Hindlimb muscle (tissue), 1 donor: Measurements from ENCODE around the gene HOXC11. TPM values are rescaled to one million over a fixed set of nuclear protein-coding genes. Genes with fewer than 3 reads are reported as not detected.

Source experiments
- DNase-seq: peaks from one replicate; pipeline ENCODE4 v3.0.0-alpha.2; 2013
- polyA plus RNA-seq: library from polyadenylated mRNA; unstranded; fragments of 120-200 nt; gene quantifications from one replicate; pipeline ENCODE4 v1.2.1, GENCODE V29; 2013; ENCODE audit not compliant: insufficient read length

HOXC11 gene
- polyA plus RNA-seq, 1 donor, result 7.1 TPM

- DNase-seq, result peak; percentile 11
These were observed 25.9 kb downstream of the HOXC11 start for GRCh38 chr12:53998900-53999236.

- DNase-seq, result peak; percentile 89
These were observed 26.7 kb downstream of the HOXC11 start for GRCh38 chr12:53999559-54000115.

GRCh38 chr12:54000116-54001114 is 27.5 kb downstream of the HOXC11 start, which contains the start of gene HOXC9:
Gene HOXC9, plus strand, starts transcription at chr12:54000161. Its CDS starts 28 bp downstream, at chr12:54000189.
- DNase-seq, result no peak

GRCh38 chr12:54001283-54002187 is 28.6 kb downstream of the HOXC11 start:
- no peak for DNase-seq

- no peak for DNase-seq
These were observed 29.5 kb downstream of the HOXC11 start for GRCh38 chr12:54002278-54002914.

DNA sequence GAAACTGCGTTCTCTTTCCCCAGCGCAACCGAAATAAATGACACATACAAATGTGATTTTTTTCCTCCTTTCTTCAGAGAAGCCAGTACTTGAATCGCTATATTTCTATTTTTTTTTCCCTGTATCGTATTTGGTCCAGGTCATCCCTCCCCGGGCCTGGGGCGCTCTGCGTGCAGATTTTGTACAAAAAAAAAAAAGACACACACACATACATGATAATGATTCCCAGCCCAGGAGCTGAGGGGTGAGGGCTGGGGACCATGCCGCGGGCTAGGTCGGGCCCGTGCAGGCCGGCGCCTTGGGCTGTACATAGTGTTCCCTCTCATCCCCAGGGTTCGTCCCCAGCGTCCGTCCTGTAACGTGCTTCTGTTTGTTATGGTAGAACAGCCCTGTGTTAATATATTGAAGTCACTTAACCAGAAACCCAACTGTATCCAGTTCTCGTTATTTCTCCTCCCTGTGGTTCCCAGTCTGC is 30.0 kb downstream of the HOXC11 start:
- no peak for DNase-seq

DNA sequence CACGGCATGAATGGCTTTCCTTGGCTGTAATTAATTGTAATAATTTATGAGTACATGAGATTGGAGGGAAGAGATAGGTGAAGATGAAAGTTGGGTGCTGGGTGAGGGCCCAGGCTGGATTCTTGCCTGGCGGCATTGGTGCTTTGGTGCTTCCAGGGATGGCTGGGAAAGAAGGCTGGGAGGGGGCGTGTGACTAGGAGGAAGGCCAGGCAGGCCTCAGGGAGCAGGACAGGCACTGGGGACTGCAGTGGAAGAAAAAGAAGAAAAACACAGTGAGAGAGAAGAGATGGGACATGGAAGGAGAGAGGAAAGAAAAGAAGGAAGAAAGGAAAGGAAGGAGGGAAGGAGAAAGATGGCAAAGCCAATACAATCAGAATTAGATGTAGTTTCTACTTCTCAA is 30.7 kb downstream of the HOXC11 start:
- no peak for DNase-seq

- DNase-seq, result no peak
These were observed 31.3 kb downstream of the HOXC11 start for GRCh38 chr12:54004063-54004840.

- DNase-seq, result no peak
These were observed 32.1 kb downstream of the HOXC11 start for GRCh38 chr12:54004841-54005530.

DNA sequence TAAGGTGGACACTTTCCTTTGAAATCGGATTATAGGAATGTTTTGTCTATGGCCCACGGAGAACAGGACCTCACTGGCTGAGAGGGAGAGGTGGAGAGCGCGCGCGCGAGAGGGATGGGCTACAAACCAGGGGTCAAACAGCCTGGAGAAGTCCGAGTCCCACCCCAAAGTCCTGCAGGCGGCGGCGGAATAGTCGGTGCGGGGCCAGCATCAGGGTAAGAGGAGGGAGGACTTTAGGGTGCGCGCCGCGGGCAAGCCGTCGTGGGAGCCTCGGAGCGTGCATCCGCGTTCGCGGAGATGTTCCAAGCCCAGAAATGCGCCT is 32.6 kb downstream of the HOXC11 start:
- no peak for DNase-seq

- DNase-seq, result peak; percentile 92
These were observed 33.1 kb downstream of the HOXC11 start for GRCh38 chr12:54005853-54006558.

- no peak for DNase-seq
These were observed 33.8 kb downstream of the HOXC11 start for GRCh38 chr12:54006559-54007220.

GRCh38 chr12:54007538-54008259 is 34.8 kb downstream of the HOXC11 start:
- DNase-seq, result no peak

GRCh38 chr12:54008260-54008552 is 35.3 kb downstream of the HOXC11 start:
- no peak for DNase-seq

DNA sequence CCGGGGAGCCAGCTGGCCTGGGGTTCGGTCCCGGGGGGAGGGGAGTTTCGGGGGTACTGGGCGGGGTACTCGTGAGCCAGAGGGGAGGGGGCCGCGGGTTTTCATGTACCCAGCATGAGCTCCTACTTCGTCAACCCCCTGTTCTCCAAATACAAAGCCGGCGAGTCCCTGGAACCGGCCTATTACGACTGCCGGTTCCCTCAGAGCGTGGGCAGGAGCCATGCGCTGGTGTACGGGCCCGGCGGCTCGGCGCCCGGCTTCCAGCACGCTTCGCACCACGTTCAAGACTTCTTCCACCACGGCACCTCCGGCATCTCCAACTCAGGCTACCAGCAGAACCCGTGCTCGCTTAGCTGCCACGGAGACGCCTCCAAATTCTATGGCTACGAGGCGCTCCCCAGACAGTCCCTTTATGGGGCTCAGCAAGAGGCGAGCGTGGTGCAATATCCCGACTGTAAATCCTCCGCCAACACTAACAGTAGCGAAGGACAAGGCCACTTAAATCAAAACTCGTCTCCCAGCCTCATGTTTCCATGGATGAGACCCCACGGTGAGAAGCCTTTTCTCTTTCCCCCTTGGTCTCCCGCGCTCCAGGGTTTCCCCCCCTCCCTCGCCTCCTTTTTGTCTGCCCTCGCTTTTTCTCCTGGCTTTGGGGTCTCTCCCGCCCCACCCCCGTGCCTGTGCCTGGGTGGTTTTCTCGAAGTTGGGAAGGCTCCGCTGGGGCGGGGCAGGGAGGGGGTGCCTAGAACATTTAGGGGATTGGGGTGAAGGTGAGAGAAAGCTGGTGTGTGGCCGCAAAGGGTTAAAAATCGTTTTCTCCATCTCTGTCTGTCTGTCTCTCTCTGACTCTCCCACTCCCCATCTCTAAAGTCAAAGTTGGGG is 36.5 kb downstream of the HOXC11 start:
- DNase-seq, result no peak

DNA sequence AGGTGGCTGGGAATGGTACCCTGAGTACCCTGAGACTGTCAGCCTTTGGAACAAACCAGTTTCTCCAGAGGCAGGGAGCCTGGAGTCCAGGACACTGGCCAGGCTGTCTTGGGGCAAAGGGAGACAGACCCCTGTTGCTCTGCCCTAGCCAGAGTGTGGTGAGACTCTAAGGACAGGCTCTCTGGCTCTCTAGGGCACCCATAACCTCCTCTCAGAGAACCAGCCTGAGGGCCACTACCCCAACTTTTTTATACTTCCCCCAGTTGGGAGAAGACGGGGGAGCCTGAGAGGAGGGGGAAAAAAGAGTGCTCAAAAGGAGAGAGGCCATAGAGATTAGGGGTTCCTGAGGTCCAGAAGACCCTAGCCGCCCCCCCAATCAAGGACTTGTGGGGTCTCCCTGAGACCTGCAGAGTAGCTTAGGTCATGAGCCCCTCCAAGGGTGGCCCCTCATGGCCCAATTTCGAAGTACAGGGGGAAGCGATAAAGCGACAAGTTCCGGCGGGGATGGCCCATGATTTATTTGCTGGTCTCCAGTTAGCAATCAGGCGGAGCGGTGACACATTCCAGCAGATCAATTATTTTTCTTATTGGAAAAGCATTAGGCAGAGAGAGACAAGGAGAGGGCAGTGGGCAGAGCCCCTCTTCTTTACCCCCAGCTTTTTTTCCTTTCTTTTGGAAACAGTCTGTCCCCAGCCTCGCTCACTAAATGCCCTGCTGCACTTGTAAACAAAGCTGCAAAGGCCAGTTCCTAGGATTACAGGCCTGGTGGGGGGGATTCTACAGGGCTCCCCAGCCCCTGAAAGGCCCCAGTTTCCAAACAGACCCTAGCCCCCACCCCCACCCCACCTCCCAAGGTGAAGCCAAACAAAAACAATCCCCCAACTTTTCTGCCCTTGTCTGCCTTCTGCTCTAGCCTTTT is 37.4 kb downstream of the HOXC11 start:
- no peak for DNase-seq
